Natural killer cell treated with Interleukin-12 subunit alpha and Interleukin-12 subunit beta and Interleukin-15 and Interleukin-18, amount 100 ng/mL, for 72 hours (primary cell): ENCODE measurements around the gene RFX4. TPM values are rescaled to one million over a fixed set of nuclear protein-coding genes. Genes with fewer than 3 reads are reported as not detected.

ENCODE experiments used
- ATAC-seq, 2 donors: fragments of 150-1000 bp; cut with Tn5 transposase in 1 of 2; sonication (Bioruptor Pico), chemical (Tn5 transposase) in 1 of 2; 2 replicates each; pipeline ENCODE4 v1.10.0; 2021
- DNase-seq: peaks from one replicate; pipeline ENCODE4 v3.0.0; 2022; ENCODE audit warnings: low spot score
- H3K27ac Mint-ChIP-seq, 2 donors: 1 replicate in 1 of 2; 2 replicates in 1 of 2; pipeline ENCODE4 v1.8.0; 2022; ENCODE audit warnings: mixed read lengths in 2 of 2, mild to moderate bottlenecking in 1 of 2, moderate library complexity in 1 of 2
- H3K27me3 Mint-ChIP-seq, 2 donors: 1 replicate in 1 of 2; 2 replicates in 1 of 2; pipeline ENCODE4 v1.8.0; 2022; ENCODE audit warnings: mixed read lengths in 2 of 2
- H3K36me3 Mint-ChIP-seq: one replicate; pipeline ENCODE4 v1.8.0; 2022; ENCODE audit warnings: mixed read lengths
- H3K4me1 Mint-ChIP-seq, 2 donors: 1 replicate in 1 of 2; 2 replicates in 1 of 2; pipeline ENCODE4 v1.8.0; 2022; ENCODE audit warnings: low read depth in 2 of 2, mixed read lengths in 2 of 2, mild to moderate bottlenecking in 1 of 2
- H3K4me3 Mint-ChIP-seq: one replicate; pipeline ENCODE4 v1.8.0; 2022; ENCODE audit warnings: mixed read lengths
- H3K9me3 Mint-ChIP-seq: 2 replicates; pipeline ENCODE4 v1.8.0; 2022; ENCODE audit warnings: mixed read lengths
- total RNA-seq, 2 donors: library from RNA; stranded (reverse); gene quantifications; one replicate each; pipeline ENCODE4 v1.2.3, GENCODE V29; 2022

The RFX4 gene
- total RNA-seq: not detected

- Mint-ChIP-seq H3K27me3 (peaks cover 45 to 60% of the 10 kb centered on the region in 2 donors), H3K36me3 (no peaks in the 10 kb centered on the region), H3K4me1 (peaks cover 5 to 13% of the 10 kb centered on the region in 2 donors), H3K9me3 (no peaks in the 10 kb centered on the region), H3K27ac (no peak within 1 kb of the TSS), H3K4me3 (peak within 1 kb of the TSS; percentile 44)
- ATAC-seq: no peak
- DNase-seq: no peak
Measured at GRCh38 chr12:106582641-106583230, at the start of gene RFX4. Gene RFX4 (plus strand): TSS chr12:106583004. CDS start chr12:106583321, 317 bp downstream.

- no peak overlapping the region for H3K4me3 Mint-ChIP-seq
- no peaks in the 10 kb centered on the region for H3K4me1 Mint-ChIP-seq
- H3K9me3 Mint-ChIP-seq: peaks cover 8% of the 10 kb centered on the region
- DNase-seq (no peak), ATAC-seq (no peak)
- no peak overlapping the region for H3K27ac Mint-ChIP-seq
- H3K27me3 Mint-ChIP-seq: peaks cover 7 to 14% of the 10 kb centered on the region in 2 donors
- H3K36me3 Mint-ChIP-seq: peaks cover 7% of the 10 kb centered on the region
Measured at GRCh38 chr12:106541201-106541600, 41.6 kb upstream of the RFX4 start.

- no peak for DNase-seq
- Mint-ChIP-seq H3K27me3 (peaks cover 26 to 43% of the 10 kb centered on the region in 2 donors), H3K4me3 (no peak overlapping the region), H3K9me3 (peaks cover 4% of the 10 kb centered on the region), H3K27ac (no peak overlapping the region), H3K4me1 (no peaks in the 10 kb centered on the region), H3K36me3 (peaks cover 6% of the 10 kb centered on the region)
- ATAC-seq: no peak
Measured at GRCh38 chr12:106551410-106551809, 31.4 kb upstream of the RFX4 start.

GRCh38 chr12:106552228-106552627 lies 30.6 kb upstream of the RFX4 start:
- ATAC-seq (no peak), DNase-seq (no peak)
- peaks cover 6% of the 10 kb centered on the region for H3K36me3 Mint-ChIP-seq
- H3K27ac Mint-ChIP-seq: no peak overlapping the region
- no peak overlapping the region for H3K4me3 Mint-ChIP-seq
- H3K9me3 Mint-ChIP-seq: peaks cover 4% of the 10 kb centered on the region
- no peaks in the 10 kb centered on the region for H3K4me1 Mint-ChIP-seq
- H3K27me3 Mint-ChIP-seq: peaks cover 30 to 49% of the 10 kb centered on the region in 2 donors

GRCh38 chr12:106564678-106565329 lies 18.0 kb upstream of the RFX4 start:
- no peaks in the 10 kb centered on the region for H3K9me3 Mint-ChIP-seq
- no peaks in the 10 kb centered on the region for H3K4me1 Mint-ChIP-seq
- H3K36me3 Mint-ChIP-seq: no peaks in the 10 kb centered on the region
- peaks cover 28 to 68% of the 10 kb centered on the region in 2 donors for H3K27me3 Mint-ChIP-seq
- no peak overlapping the region for H3K27ac Mint-ChIP-seq
- no peak for ATAC-seq
- H3K4me3 Mint-ChIP-seq: no peak overlapping the region
- DNase-seq: no peak

GRCh38 chr12:106566771-106567170 lies 16.0 kb upstream of the RFX4 start:
- no peak overlapping the region for H3K27ac Mint-ChIP-seq
- no peak for DNase-seq
- H3K4me1 Mint-ChIP-seq: no peaks in the 10 kb centered on the region
- ATAC-seq: no peak
- H3K27me3 Mint-ChIP-seq: peaks cover 35 to 68% of the 10 kb centered on the region in 2 donors
- no peak overlapping the region for H3K4me3 Mint-ChIP-seq
- H3K9me3 Mint-ChIP-seq: peaks cover 3% of the 10 kb centered on the region
- no peaks in the 10 kb centered on the region for H3K36me3 Mint-ChIP-seq

GRCh38 chr12:106573239-106573638 lies 9.6 kb upstream of the RFX4 start:
- no peak overlapping the region for H3K27ac Mint-ChIP-seq
- DNase-seq: no peak
- peaks cover 3% of the 10 kb centered on the region for H3K9me3 Mint-ChIP-seq
- H3K27me3 Mint-ChIP-seq: peaks cover 36 to 63% of the 10 kb centered on the region in 2 donors
- H3K4me1 Mint-ChIP-seq: no peaks in the 10 kb centered on the region
- H3K4me3 Mint-ChIP-seq: no peak overlapping the region
- no peak for ATAC-seq
- H3K36me3 Mint-ChIP-seq: no peaks in the 10 kb centered on the region

- no peaks in the 10 kb centered on the region for H3K36me3 Mint-ChIP-seq
- H3K9me3 Mint-ChIP-seq: no peaks in the 10 kb centered on the region
- peaks cover 43 to 81% of the 10 kb centered on the region in 2 donors for H3K27me3 Mint-ChIP-seq
- DNase-seq (no peak), ATAC-seq (no peak)
- H3K27ac Mint-ChIP-seq: no peak overlapping the region
- H3K4me3 Mint-ChIP-seq: no peak overlapping the region
- peaks cover under 1 to 2% of the 10 kb centered on the region in 2 donors for H3K4me1 Mint-ChIP-seq
Measured at GRCh38 chr12:106576848-106577247, 6.0 kb upstream of the RFX4 start.

- no peak overlapping the region for H3K4me3 Mint-ChIP-seq
- ATAC-seq (no peak), DNase-seq (no peak)
- H3K27me3 Mint-ChIP-seq: peaks cover 50 to 73% of the 10 kb centered on the region in 2 donors
- H3K9me3 Mint-ChIP-seq: no peaks in the 10 kb centered on the region
- peaks cover 5 to 13% of the 10 kb centered on the region in 2 donors for H3K4me1 Mint-ChIP-seq
- H3K36me3 Mint-ChIP-seq: no peaks in the 10 kb centered on the region
- no peak overlapping the region for H3K27ac Mint-ChIP-seq
Measured at GRCh38 chr12:106580671-106581508, 1.9 kb upstream of the RFX4 start.

GRCh38 chr12:106581543-106582248 lies 1.1 kb upstream of the RFX4 start:
- H3K4me3 Mint-ChIP-seq: no peak overlapping the region
- H3K27me3 Mint-ChIP-seq: peaks cover 47 to 67% of the 10 kb centered on the region in 2 donors
- H3K9me3 Mint-ChIP-seq: no peaks in the 10 kb centered on the region
- no peak overlapping the region for H3K27ac Mint-ChIP-seq
- ATAC-seq: no peak
- H3K36me3 Mint-ChIP-seq: no peaks in the 10 kb centered on the region
- DNase-seq: no peak
- peaks cover 5 to 13% of the 10 kb centered on the region in 2 donors for H3K4me1 Mint-ChIP-seq

GRCh38 chr12:106582249-106582591 lies 584 bp upstream of the RFX4 start:
- no peak for ATAC-seq
- H3K36me3 Mint-ChIP-seq: no peaks in the 10 kb centered on the region
- peaks cover 47 to 64% of the 10 kb centered on the region in 2 donors for H3K27me3 Mint-ChIP-seq
- no peaks in the 10 kb centered on the region for H3K9me3 Mint-ChIP-seq
- DNase-seq: no peak
- H3K4me3 Mint-ChIP-seq: no peak overlapping the region
- peaks cover 5 to 13% of the 10 kb centered on the region in 2 donors for H3K4me1 Mint-ChIP-seq
- no peak overlapping the region for H3K27ac Mint-ChIP-seq

- Mint-ChIP-seq H3K9me3 (no peaks in the 10 kb centered on the region), H3K36me3 (no peaks in the 10 kb centered on the region), H3K4me1 (peaks cover 5 to 13% of the 10 kb centered on the region in 2 donors), H3K27me3 (peaks cover 52 to 61% of the 10 kb centered on the region in 2 donors), H3K27ac (no peak overlapping the region), H3K4me3 (peak overlapping the region; percentile 44)
- ATAC-seq (no peak), DNase-seq (no peak)
Measured at GRCh38 chr12:106583242-106584103, 669 bp downstream of the RFX4 start.
